LHCN-M2 (cell line): ENCODE measurements around the gene RPS6KC1. TPM values are rescaled to one million over a fixed set of nuclear protein-coding genes. Genes with fewer than 3 reads are reported as not detected.
"Not testable (repeated sequence)": the region's sequence is repeated elsewhere in the genome, so short reads cannot be mapped to it uniquely, and the experiment has no call there.

Source experiments
- DNase-seq: peaks from one replicate; pipeline ENCODE4 v3.0.0-alpha.2; 2012; ENCODE audit warnings: low read depth
- total RNA-seq: library from RNA; depleted of rRNA; stranded (reverse); fragments of >200 nt; gene quantifications from 2 replicates; pipeline ENCODE4 v1.2.3, GENCODE V29; 2014; rRNA removed

Gene RPS6KC1
- total RNA-seq, 1 experiment from 2014 or later: 24.3 TPM

- no peak for DNase-seq
Observed at GRCh38 chr1:213276236-213276635, 225.2 kb downstream of the RPS6KC1 start.

- DNase-seq: peak; percentile 50
Observed at GRCh38 chr1:213277036-213277435, 226.0 kb downstream of the RPS6KC1 start.

GRCh38 chr1:213279410-213279809 lies 228.4 kb downstream of the RPS6KC1 start:
- DNase-seq: no peak

DNA sequence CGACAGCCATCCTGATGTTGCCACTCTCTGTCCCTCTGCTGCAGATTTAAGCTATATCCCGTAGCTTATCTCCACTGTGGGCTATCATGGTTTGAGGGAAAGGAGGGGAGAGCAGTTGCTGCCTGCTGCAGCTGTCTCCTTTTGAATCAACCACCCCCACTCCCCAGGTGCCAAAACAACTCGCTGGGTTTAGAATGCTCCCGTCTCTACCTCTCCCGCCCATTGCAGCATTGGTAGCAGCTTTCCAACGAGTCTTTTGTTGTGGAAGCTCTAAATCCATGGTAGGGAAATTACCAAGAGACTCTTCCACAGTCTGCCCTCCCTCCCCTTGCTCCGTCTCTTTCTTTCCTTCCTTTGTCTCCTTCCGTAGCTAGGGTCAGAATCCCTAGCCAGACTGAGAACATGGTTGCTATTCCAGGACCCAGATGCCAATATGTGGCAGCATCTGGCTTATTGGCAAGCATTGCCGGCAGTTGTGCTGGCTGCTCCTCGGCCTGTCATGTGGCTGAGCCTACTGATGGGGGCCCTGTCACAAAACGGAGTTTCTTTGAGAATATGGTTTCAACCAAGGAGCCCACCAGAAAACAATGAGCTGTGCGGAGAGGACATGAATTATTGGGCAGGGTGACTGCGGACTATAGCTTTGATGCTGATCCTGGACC lies 230.7 kb downstream of the RPS6KC1 start:
- DNase-seq: no peak

DNA sequence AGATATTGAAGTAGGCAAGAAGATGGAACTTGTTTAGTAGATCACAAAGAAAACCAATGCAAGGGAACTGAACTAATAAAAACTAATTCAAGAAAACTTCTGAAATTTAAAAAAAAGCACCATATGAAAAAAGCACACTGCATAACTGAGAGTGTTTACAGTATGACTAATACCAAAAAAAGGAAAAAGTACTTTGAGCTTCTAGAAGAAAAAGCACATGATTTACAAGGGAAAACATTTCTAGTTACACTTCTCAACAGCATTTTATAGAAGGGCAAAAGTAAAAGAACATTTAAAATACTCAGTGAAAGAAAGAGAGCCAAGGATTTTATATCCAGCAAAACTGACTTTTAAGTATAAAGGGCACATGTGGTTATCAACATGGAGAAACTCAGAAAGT lies 233.6 kb downstream of the RPS6KC1 start:
- peak; percentile 47 for DNase-seq

- DNase-seq: no peak
Observed at GRCh38 chr1:213286235-213286634, 235.2 kb downstream of the RPS6KC1 start.

DNA sequence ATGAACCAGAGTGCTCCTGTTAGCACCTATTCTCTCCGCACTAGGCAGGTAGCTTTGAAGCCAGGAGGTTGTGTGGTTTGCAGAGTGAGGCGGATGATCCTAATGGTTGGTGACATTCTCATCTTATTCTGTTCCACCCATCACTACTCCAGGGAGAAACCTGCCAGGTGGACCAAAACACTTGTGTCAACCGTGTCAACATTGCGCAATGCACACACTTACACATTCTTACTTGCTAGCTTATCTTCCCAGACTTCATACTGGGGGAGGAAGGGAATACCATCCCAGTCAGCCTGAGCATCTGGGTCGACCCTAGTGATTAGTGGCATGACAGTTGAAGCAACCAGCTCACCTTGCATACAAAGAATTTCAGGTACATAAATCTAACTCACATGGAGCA lies 236.9 kb downstream of the RPS6KC1 start:
- DNase-seq: no peak

GRCh38 chr1:213291526-213291925 lies 240.5 kb downstream of the RPS6KC1 start:
- DNase-seq: no peak

- no peak for DNase-seq
Observed at GRCh38 chr1:213292614-213293013, 241.6 kb downstream of the RPS6KC1 start.

- no peak for DNase-seq
Observed at GRCh38 chr1:213295860-213296259, 244.8 kb downstream of the RPS6KC1 start.

- peak; percentile 56 for DNase-seq
Observed at GRCh38 chr1:213296558-213296957, 245.5 kb downstream of the RPS6KC1 start.

- no peak for DNase-seq
Observed at GRCh38 chr1:213297021-213297420, 246.0 kb downstream of the RPS6KC1 start.

DNA sequence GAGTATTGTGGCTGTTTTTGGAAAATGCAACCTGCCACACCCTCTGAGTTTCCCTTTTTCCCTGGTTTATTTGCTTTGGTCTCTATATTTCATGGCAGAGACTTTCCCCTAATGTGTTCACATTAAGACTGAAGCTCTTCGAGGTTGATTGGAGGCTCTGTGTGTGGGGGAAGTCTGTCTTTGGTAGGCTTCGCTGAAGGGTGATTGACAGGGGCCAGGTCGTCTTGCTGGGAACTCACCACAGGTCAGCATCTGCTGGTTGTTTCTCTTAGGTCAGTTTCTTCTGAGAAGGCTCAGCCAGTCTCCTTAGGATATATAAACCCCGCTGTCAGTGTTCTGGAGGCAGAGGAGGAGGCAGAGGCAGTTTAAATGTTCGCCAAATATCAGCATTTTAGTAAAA lies 249.4 kb downstream of the RPS6KC1 start:
- DNase-seq: no peak

GRCh38 chr1:213301524-213301923 lies 250.5 kb downstream of the RPS6KC1 start:
- not testable (repeated sequence) for DNase-seq

- DNase-seq: peak; percentile 15
Observed at GRCh38 chr1:213303286-213303685, 252.2 kb downstream of the RPS6KC1 start.

DNA sequence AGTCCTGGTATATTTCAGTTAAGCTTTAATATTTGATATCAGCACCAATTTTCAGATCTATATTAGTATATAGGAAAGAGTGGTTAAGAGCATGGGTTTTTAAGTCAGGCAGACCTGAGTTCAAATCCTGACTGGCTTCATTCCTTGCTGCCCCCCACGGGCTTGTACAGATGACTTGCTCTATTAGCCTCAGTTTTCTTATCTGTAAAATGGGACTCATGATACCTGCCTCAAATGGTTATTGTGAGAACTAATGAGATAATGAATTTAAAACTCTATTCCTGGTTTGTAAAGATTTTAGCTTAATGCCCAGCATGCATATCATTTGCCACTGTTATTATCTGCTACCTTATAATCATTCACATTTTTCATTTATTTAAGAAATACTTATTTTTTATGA lies 264.5 kb downstream of the RPS6KC1 start:
- no peak for DNase-seq

DNA sequence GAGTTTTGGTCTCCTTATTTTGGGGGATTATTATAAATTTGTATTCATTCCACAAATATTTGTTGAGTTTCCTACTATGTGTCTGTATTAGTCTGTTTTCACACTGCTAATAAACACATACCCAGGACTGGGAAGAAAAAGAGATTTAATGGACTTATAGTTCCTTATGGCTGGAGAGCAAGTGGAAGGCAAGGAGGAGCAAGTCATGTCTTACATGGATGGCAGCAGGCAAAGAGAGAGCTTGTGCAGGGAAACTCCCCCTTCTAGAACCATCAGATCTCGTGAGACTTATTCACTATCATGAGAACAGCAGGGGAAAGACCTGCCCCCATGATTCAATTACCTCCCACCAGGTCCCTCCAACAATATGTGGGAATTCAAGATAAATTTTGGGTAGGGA lies 267.4 kb downstream of the RPS6KC1 start:
- not testable (repeated sequence) for DNase-seq

GRCh38 chr1:213320191-213320870 lies 269.3 kb downstream of the RPS6KC1 start:
- DNase-seq: no peak

Other genes starting within 250 kb of the RPS6KC1 start
- gene SPATA45, start 203.6 kb upstream of the RPS6KC1 start, total RNA-seq: not detected in 2 replicates
- 4.5 and 6.0 TPM in 2 replicates for gene FLVCR1, start 193.0 kb upstream of the RPS6KC1 start, total RNA-seq
- 1.7 and 3.3 TPM in 2 replicates for gene VASH2, start 100.7 kb upstream of the RPS6KC1 start, total RNA-seq
- 57.3 and 58.1 TPM in 2 replicates for gene ANGEL2, start 35.4 kb upstream of the RPS6KC1 start, total RNA-seq